Glutamatergic neuron (in vitro differentiated cells): ENCODE results near the gene CDS2. TPM values are rescaled to one million over a fixed set of nuclear protein-coding genes. Genes with fewer than 3 reads are reported as not detected.

Experiments used
- total RNA-seq: library from RNA; stranded (reverse); fragmentation: NEBNext Ultra II Directional; extraction: Animal tissue kit (Norgen Biotek cat#: 25700); gene quantifications from one replicate; pipeline ENCODE4 v1.2.1, GENCODE V29; 2021; ENCODE audit not compliant: unreplicated experiment

CDS2 gene
- total RNA-seq, 1 donor from 2014 or later, result 153 TPM

Other genes with a start within 250 kb of the CDS2 start
- gene SLC23A2, start 125.5 kb upstream of the CDS2 start, total RNA-seq, result 20.4 TPM
- 78.2 TPM for gene TMEM230, start 13.9 kb upstream of the CDS2 start, total RNA-seq
- gene PCNA, start 7.0 kb upstream of the CDS2 start, total RNA-seq, result 43.3 TPM
- 0.86 TPM for gene PROKR2, start 189.9 kb downstream of the CDS2 start, total RNA-seq